Activated CD8-positive, alpha-beta T cell treated with anti-CD3 and anti-CD28 coated beads, Interleukin-2, amount 10 ng/mL, durations not matched to agents 7 days and 5 days (primary cell): ENCODE results near the gene VAPB. TPM values are rescaled to one million over a fixed set of nuclear protein-coding genes. Genes with fewer than 3 reads are reported as not detected.
A peak's percentile ranks its signal among the peaks of the same experiment; 100 is the strongest.

Experiments
- ATAC-seq: fragments of 150-1000 bp; cut with Tn5 transposase; one replicate; pipeline ENCODE4 v1.10.0; 2021; ENCODE audit warnings: moderate library complexity
- CTCF ChIA-PET: fragments of 350-600 bp; sonication (Branson Sonifier 250); formaldehyde crosslinking; loops from one replicate; lab custom pipeline; 2021; ENCODE audit warnings: antibody characterized with exemption; lab: Charles Lee
- POLR2A ChIA-PET: fragments of 350-600 bp; sonication (Branson Sonifier 250); formaldehyde crosslinking; loops from one replicate; lab custom pipeline; 2021; ENCODE audit warnings: antibody characterized with exemption; lab: Charles Lee
- DNase-seq: peaks from one replicate; pipeline ENCODE4 v3.0.0-alpha.2; 2020
- H3K27ac Mint-ChIP-seq: one replicate; pipeline ENCODE4 v1.8.0; 2021; ENCODE audit warnings: mild to moderate bottlenecking, mixed read lengths
- H3K27me3 Mint-ChIP-seq: one replicate; pipeline ENCODE4 v1.8.0; 2021; ENCODE audit warnings: low read depth, mixed read lengths
- H3K36me3 Mint-ChIP-seq: one replicate; pipeline ENCODE4 v1.8.0; 2021; ENCODE audit warnings: low read depth, mixed read lengths
- H3K4me1 Mint-ChIP-seq: one replicate; pipeline ENCODE4 v1.8.0; 2021; ENCODE audit warnings: low read depth, mixed read lengths
- H3K4me3 Mint-ChIP-seq: one replicate; pipeline ENCODE4 v1.8.0; 2021; ENCODE audit warnings: mild to moderate bottlenecking, mixed read lengths
- H3K9me3 Mint-ChIP-seq: one replicate; pipeline ENCODE4 v1.8.0; 2022; ENCODE audit warnings: mixed read lengths; ENCODE audit not compliant: insufficient read depth
- total RNA-seq, 2 experiments: library from RNA; stranded (reverse); gene quantifications; one replicate each; pipeline ENCODE4 v1.2.3, GENCODE V29; 2021

VAPB gene
- total RNA-seq, 2 experiments from 2014 or later = 34.5 to 36.8 TPM

- CTCF ChIA-PET = no interaction called here
- Mint-ChIP-seq H3K27ac (no peak overlapping the region), H3K4me3 (no peak overlapping the region), H3K36me3 (peaks cover 43% of the 10 kb centered on the region), H3K4me1 (peaks cover 53% of the 10 kb centered on the region), H3K9me3 (no peaks in the 10 kb centered on the region), H3K27me3 (no peaks in the 10 kb centered on the region)
- POLR2A ChIA-PET = interaction anchor here (1.7 kb wide), 1 partner anchor 9 kb away, joined by 7 read pairs; the partner anchor contains the start of gene VAPB
- ATAC-seq (no peak), DNase-seq (no peak)
Measured at GRCh38 chr20:58398254-58398653, 9.2 kb downstream of the VAPB start.

GRCh38 chr20:58399926-58400325, 10.9 kb downstream of the VAPB start:
- Mint-ChIP-seq H3K9me3 (no peaks in the 10 kb centered on the region), H3K27ac (no peak overlapping the region), H3K4me1 (peaks cover 42% of the 10 kb centered on the region), H3K4me3 (no peak overlapping the region), H3K36me3 (peaks cover 31% of the 10 kb centered on the region), H3K27me3 (no peaks in the 10 kb centered on the region)
- POLR2A ChIA-PET = interaction anchor here (1.7 kb wide), 1 partner anchor 11 kb away, joined by 7 read pairs; the partner anchor contains the start of gene VAPB
- no peak for DNase-seq
- CTCF ChIA-PET = interaction anchor here (0.8 kb wide), 1 partner anchor 41 kb away, joined by 3 read pairs; no protein-coding TSS in a partner anchor
- no peak for ATAC-seq

GRCh38 chr20:58401162-58401561, 12.1 kb downstream of the VAPB start:
- POLR2A ChIA-PET = no interaction called here
- Mint-ChIP-seq H3K4me3 (no peak overlapping the region), H3K9me3 (no peaks in the 10 kb centered on the region), H3K27ac (no peak overlapping the region), H3K36me3 (peaks cover 25% of the 10 kb centered on the region), H3K4me1 (peaks cover 32% of the 10 kb centered on the region), H3K27me3 (no peaks in the 10 kb centered on the region)
- DNase-seq (no peak), ATAC-seq (no peak)
- CTCF ChIA-PET = interaction anchor here (1.2 kb wide), 1 partner anchor 12 kb away, joined by 7 read pairs; the partner anchor contains the start of gene VAPB

DNA sequence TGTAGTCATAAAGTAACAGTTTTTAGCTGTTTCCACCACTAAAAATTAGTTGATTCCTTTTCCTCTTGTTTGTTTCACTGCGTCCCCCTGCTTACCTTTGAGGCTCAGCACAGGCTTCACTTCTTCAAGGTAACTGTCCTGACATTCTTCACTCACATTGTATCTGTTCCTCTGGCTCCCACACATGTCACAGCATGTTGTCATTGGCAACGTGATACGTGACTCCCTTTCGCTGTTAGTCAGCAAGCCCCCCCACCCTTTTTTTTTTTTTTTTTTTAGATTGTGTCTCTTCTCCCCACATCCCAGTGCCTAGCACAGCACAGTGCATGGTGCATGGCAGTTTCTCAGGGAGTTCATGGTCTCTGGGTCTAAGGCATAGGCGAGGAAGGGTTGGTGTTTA, 13.3 kb downstream of the VAPB start:
- Mint-ChIP-seq H3K4me1 (peaks cover 25% of the 10 kb centered on the region), H3K27ac (no peak overlapping the region), H3K9me3 (no peaks in the 10 kb centered on the region), H3K36me3 (peaks cover 19% of the 10 kb centered on the region), H3K27me3 (no peaks in the 10 kb centered on the region), H3K4me3 (no peak overlapping the region)
- DNase-seq = no peak
- ChIA-PET POLR2A (no interaction called here), CTCF (no interaction called here)
- ATAC-seq = no peak

GRCh38 chr20:58402827-58403226, 13.8 kb downstream of the VAPB start:
- Mint-ChIP-seq H3K4me1 (peaks cover 27% of the 10 kb centered on the region), H3K27me3 (no peaks in the 10 kb centered on the region), H3K4me3 (no peak overlapping the region), H3K36me3 (peaks cover 15% of the 10 kb centered on the region), H3K9me3 (no peaks in the 10 kb centered on the region), H3K27ac (no peak overlapping the region)
- CTCF ChIA-PET = no interaction called here
- ATAC-seq (no peak), DNase-seq (no peak)
- POLR2A ChIA-PET = no interaction called here

DNA sequence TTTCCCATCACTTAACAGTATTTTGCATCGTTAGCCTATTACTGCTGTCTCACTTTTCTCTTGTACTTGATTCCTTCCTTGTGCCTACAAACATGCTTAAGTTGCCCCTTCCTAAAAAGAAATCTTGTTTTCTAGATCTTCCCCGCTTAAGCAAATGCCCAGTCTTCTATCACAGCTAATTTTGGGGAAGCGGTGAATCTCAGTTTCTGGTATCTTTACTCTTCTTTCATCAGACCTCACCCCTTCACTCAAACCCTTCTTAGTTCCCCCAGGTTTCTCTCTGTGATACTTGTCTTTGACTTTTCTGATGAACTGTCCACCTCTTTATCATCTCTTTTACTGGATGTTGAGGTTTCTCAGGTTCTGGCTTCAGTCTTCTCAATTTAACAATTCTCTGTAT, 14.2 kb downstream of the VAPB start:
- Mint-ChIP-seq H3K27me3 (no peaks in the 10 kb centered on the region), H3K36me3 (peaks cover 11% of the 10 kb centered on the region), H3K4me1 (peaks cover 27% of the 10 kb centered on the region), H3K4me3 (no peak overlapping the region), H3K27ac (no peak overlapping the region), H3K9me3 (no peaks in the 10 kb centered on the region)
- DNase-seq (no peak), ATAC-seq (no peak)
- ChIA-PET POLR2A (no interaction called here), CTCF (no interaction called here)

DNA sequence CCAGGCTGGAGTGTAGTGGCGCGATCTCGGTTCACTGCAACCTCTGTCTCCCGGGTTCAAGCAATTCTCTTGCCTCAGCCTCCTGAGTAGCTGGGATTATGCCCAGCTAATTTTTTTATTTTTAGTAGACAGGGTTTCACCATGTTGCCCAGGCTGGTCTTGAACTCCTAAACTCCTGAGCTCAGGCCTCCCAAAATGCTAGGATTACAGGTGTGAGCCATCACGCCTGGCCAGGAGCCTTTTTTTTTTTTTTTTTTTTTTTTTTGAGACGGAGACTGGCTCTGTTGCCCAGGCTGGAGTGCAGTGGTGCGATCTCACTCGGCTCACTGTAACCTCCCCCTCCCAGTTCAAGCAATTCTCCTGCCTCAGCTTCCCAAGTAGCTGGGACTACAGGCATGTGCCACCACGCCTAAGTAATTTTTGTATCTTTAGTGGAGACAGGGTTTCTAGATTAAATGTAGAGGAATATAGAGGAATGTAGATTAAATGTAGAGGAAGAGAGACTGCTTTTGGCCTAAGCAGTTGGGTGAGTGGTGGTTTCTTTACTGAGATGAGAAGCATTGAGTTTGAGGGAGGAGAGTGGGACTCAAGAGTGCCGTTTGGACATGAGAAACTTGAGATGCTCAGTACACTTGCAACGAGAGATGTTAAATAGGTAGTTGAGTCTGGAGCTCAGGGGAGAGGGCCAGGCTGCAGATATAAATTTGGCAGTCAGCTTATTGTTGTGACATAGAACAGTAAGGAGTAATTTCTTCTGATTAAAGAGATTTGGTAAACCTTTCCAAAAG, 16.7 kb downstream of the VAPB start:
- CTCF ChIA-PET = interaction anchor here (1.7 kb wide), 1 partner anchor 168 kb away, joined by 5 read pairs; no protein-coding TSS in a partner anchor
- no peaks in the 10 kb centered on the region for H3K9me3 Mint-ChIP-seq
- no peak overlapping the region for H3K27ac Mint-ChIP-seq
- ATAC-seq (no peak), DNase-seq (no peak)
- H3K4me3 Mint-ChIP-seq = no peak overlapping the region
- peaks cover 4% of the 10 kb centered on the region for H3K36me3 Mint-ChIP-seq
- peaks cover 27% of the 10 kb centered on the region for H3K4me1 Mint-ChIP-seq
- POLR2A ChIA-PET = interaction anchor here (1.3 kb wide), 1 partner anchor 17 kb away, joined by 4 read pairs; the partner anchor contains the start of gene VAPB
- H3K27me3 Mint-ChIP-seq = no peaks in the 10 kb centered on the region

GRCh38 chr20:58406422-58407001, 17.5 kb downstream of the VAPB start:
- Mint-ChIP-seq H3K36me3 (peaks cover 9% of the 10 kb centered on the region), H3K4me3 (no peak overlapping the region), H3K27me3 (no peaks in the 10 kb centered on the region), H3K9me3 (no peaks in the 10 kb centered on the region), H3K4me1 (peaks cover 25% of the 10 kb centered on the region), H3K27ac (no peak overlapping the region)
- POLR2A ChIA-PET = no interaction called here
- CTCF ChIA-PET = interaction anchor here (1.0 kb wide), 1 partner anchor 41 kb away, joined by 3 read pairs; no protein-coding TSS in a partner anchor
- DNase-seq = no peak
- no peak for ATAC-seq

DNA sequence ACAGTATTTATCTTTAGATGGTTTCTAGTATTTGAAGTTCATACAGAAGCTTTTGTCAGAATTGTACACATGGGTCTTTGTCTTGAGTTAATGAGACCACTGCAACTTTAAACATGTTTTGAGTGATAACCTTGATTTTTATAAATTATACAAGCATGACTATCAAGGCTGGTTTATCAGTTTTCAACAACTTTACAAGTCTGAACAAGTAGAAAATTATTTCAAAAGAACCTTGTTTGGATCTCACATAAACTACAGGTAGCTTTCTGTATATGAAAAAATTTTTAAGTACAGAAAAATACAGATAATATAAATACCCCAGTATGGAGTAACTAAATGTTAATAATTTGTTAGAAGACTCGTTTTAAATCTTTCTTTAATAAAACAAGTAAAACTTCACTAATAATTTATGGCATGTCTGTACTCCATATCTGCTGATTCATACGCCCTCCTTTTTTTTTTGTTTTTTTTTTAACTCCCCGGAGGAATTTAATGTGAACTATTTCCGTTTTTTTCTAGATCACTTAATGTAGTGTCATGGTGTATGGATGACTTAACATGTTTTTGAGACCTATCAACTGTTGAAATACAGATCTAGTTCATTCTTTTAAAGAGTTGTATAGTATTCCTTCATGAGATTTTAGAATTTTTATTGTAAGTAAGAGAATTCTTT, 18.3 kb downstream of the VAPB start:
- no peaks in the 10 kb centered on the region for H3K9me3 Mint-ChIP-seq
- no peaks in the 10 kb centered on the region for H3K27me3 Mint-ChIP-seq
- H3K4me1 Mint-ChIP-seq = peaks cover 25% of the 10 kb centered on the region
- ATAC-seq (no peak), DNase-seq (no peak)
- CTCF ChIA-PET = interaction anchor here (1.0 kb wide), 1 partner anchor 40 kb away, joined by 3 read pairs; no protein-coding TSS in a partner anchor
- POLR2A ChIA-PET = interaction anchor here (1.3 kb wide), 1 partner anchor 19 kb away, joined by 3 read pairs; the partner anchor contains the start of gene VAPB
- H3K36me3 Mint-ChIP-seq = peaks cover 12% of the 10 kb centered on the region
- no peak overlapping the region for H3K27ac Mint-ChIP-seq
- H3K4me3 Mint-ChIP-seq = no peak overlapping the region

GRCh38 chr20:58407966-58408557, 19.0 kb downstream of the VAPB start:
- ChIA-PET CTCF (interaction anchor here (0.6 kb wide), 1 partner anchor 174 kb away, joined by 3 read pairs; no protein-coding TSS in a partner anchor), POLR2A (interaction anchor here (1.3 kb wide), 1 partner anchor 19 kb away, joined by 3 read pairs; the partner anchor contains the start of gene VAPB)
- H3K9me3 Mint-ChIP-seq = no peaks in the 10 kb centered on the region
- no peaks in the 10 kb centered on the region for H3K27me3 Mint-ChIP-seq
- peak overlapping the region; percentile 37 for H3K27ac Mint-ChIP-seq
- ATAC-seq (peak; percentile 49), DNase-seq (no peak)
- H3K36me3 Mint-ChIP-seq = peaks cover 12% of the 10 kb centered on the region
- H3K4me3 Mint-ChIP-seq = no peak overlapping the region
- H3K4me1 Mint-ChIP-seq = peaks cover 25% of the 10 kb centered on the region

GRCh38 chr20:58408603-58409246, 19.7 kb downstream of the VAPB start:
- ChIA-PET POLR2A (interaction anchor here (1.3 kb wide), 1 partner anchor 20 kb away, joined by 3 read pairs; the partner anchor contains the start of gene VAPB), CTCF (interaction anchor here (0.6 kb wide), 1 partner anchor 174 kb away, joined by 3 read pairs; no protein-coding TSS in a partner anchor)
- Mint-ChIP-seq H3K4me1 (peaks cover 25% of the 10 kb centered on the region), H3K36me3 (peaks cover 12% of the 10 kb centered on the region), H3K9me3 (no peaks in the 10 kb centered on the region), H3K4me3 (no peak overlapping the region), H3K27me3 (no peaks in the 10 kb centered on the region), H3K27ac (peak overlapping the region; percentile 37)
- no peak for ATAC-seq
- no peak for DNase-seq
